Kidney tubule cell (primary cell): ENCODE measurements around the gene ALKAL2.
"Not testable (repeated sequence)": the region's sequence is repeated elsewhere in the genome, so short reads cannot be mapped to it uniquely, and the experiment has no call there.

Source experiments
- DNase-seq: peaks from one replicate; pipeline ENCODE4 v3.0.0-alpha.2; 2018; ENCODE audit warnings: low spot score

Gene ALKAL2

GRCh38 chr2:287911-288757, at the start of gene ALKAL2:
Gene ALKAL2 (minus strand): TSS chr2:288091. CDS start chr2:287835, 256 bp downstream.
- no peak for DNase-seq

- DNase-seq, result not testable (repeated sequence)
These were observed 49.1 kb upstream of the ALKAL2 start for GRCh38 chr2:336949-337348.

GRCh38 chr2:336360-336759, 48.5 kb upstream of the ALKAL2 start:
- DNase-seq, result no peak

GRCh38 chr2:332592-332991, 44.7 kb upstream of the ALKAL2 start:
- DNase-seq, result no peak

GRCh38 chr2:328761-329160, 40.9 kb upstream of the ALKAL2 start:
- DNase-seq, result no peak

- no peak for DNase-seq
These were observed 35.1 kb upstream of the ALKAL2 start for GRCh38 chr2:323035-323434.

- DNase-seq, result no peak
These were observed 34.4 kb upstream of the ALKAL2 start for GRCh38 chr2:322326-322725.

- DNase-seq, result no peak
These were observed 32.7 kb upstream of the ALKAL2 start for GRCh38 chr2:320561-320960.

GRCh38 chr2:319059-319600, 31.2 kb upstream of the ALKAL2 start:
- no peak for DNase-seq

- peak; percentile 33 for DNase-seq
These were observed 29.9 kb upstream of the ALKAL2 start for GRCh38 chr2:317501-318424.

GRCh38 chr2:316381-316780, 28.5 kb upstream of the ALKAL2 start:
- DNase-seq, result no peak

GRCh38 chr2:315925-316324, 28.0 kb upstream of the ALKAL2 start:
- not testable (repeated sequence) for DNase-seq

GRCh38 chr2:314561-315336, 26.9 kb upstream of the ALKAL2 start:
- no peak for DNase-seq

- peak; percentile 39 for DNase-seq
These were observed 26.1 kb upstream of the ALKAL2 start for GRCh38 chr2:313991-314390.

- DNase-seq, result no peak
These were observed 23.1 kb upstream of the ALKAL2 start for GRCh38 chr2:310994-311393.

- no peak for DNase-seq
These were observed 22.1 kb upstream of the ALKAL2 start for GRCh38 chr2:309954-310510.

- DNase-seq, result no peak
These were observed 21.5 kb upstream of the ALKAL2 start for GRCh38 chr2:309148-309953.

GRCh38 chr2:305366-305765, 17.5 kb upstream of the ALKAL2 start:
- DNase-seq, result no peak

- no peak for DNase-seq
These were observed 8.5 kb upstream of the ALKAL2 start for GRCh38 chr2:296354-296753.

- DNase-seq, result no peak
These were observed 7.2 kb upstream of the ALKAL2 start for GRCh38 chr2:295090-295489.
